ENCODE results near the gene CETN3.

GRCh38 chr5:90381213-90381929, 28.2 kb downstream of the CETN3 start:
- TF ChIP-seq CTCF (conservative IDR thresholded peaks at IDR 0.05; ENCODE audit: low read depth, low read length) (no peak), EZH2 (IDR thresholded peaks at IDR 0.05; ENCODE audit: low read length, unreplicated experiment) (no peak)

Data from PC-3 (cell line).